Measurements from ENCODE around the gene CEPT1. TPM values are rescaled to one million over a fixed set of nuclear protein-coding genes. Genes with fewer than 3 reads are reported as not detected.

CEPT1 gene
- total and polyA plus RNA-seq, 2 of the 13 experiments (the other 11 are each of a cell fraction or from before 2014, with no cell fraction given) = 35.7 to 48.2 TPM

DNA sequence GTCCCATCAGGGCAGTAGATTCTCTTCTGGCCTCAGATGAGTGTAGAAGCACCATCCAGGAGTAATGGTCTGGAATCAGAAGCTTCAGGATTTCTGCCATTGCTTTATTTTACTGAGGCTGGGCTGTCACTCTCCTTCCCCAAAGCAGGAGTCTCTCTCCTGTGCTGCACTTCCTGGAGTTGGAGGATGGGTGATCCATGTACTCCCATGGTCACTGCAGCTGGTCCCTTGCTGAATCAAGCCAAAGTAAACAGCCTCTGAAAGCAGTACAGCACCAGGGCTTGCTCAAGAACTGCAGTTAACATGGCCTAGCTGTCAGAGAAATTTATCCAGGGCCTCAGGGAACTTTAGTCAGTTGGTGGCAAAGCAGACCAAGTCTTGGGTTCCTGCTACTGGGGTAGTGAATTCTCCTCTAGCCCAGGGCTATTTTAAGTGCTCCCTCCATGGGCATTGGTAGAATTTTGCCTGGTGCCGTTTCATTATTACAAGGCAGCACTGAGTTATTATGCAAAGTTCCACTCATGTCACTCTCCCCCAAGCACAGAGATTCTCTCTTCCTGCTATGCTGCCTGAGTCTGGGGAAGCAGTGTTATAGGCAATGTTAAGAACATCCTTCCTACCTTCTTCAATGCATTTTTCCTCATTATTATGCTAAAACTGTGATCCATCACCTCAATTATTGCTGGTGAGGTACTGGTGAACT lies 29.7 kb upstream of the CEPT1 start (continued):
- TF ChIP-seq FOXA1 (IDR thresholded peaks at IDR 0.05) (no peak), FOXA1 (CRISPR knock-in tag; IDR thresholded peaks at IDR 0.05) (peak; percentile 96), ZNF782 (CRISPR knock-in tag; IDR thresholded peaks at IDR 0.05; ENCODE audit: borderline replicate concordance) (peak; percentile 99), ZUFSP (CRISPR knock-in tag; IDR thresholded peaks at IDR 0.05; ENCODE audit: borderline replicate concordance) (no peak), NR2F6 (IDR thresholded peaks at IDR 0.05) (no peak), NR2F6 (CRISPR knock-in tag; IDR thresholded peaks at IDR 0.05) (peak; percentile 45; the same call in 1 of the 2 replicates), DRAP1 (CRISPR knock-in tag; IDR thresholded peaks at IDR 0.05) (no peak), ZNF549 (CRISPR knock-in tag; IDR thresholded peaks at IDR 0.05) (no peak), JUNB (CRISPR knock-in tag; IDR thresholded peaks at IDR 0.05; ENCODE audit: borderline replicate concordance) (no peak), TSC22D2 (CRISPR knock-in tag; IDR thresholded peaks at IDR 0.05; ENCODE audit: borderline replicate concordance) (no peak), ZNF800 (CRISPR knock-in tag; IDR thresholded peaks at IDR 0.05) (no peak), POLR2A (IDR thresholded peaks at IDR 0.05; ENCODE audit: insufficient read depth in 1 of 2, low read depth in 2 of 2, low read length in 2 of 2) (no peak), SRF (IDR thresholded peaks at IDR 0.05; ENCODE audit: low read depth, low read length) (no peak), PRDM15 (CRISPR knock-in tag; IDR thresholded peaks at IDR 0.05) (no peak), JDP2 (CRISPR knock-in tag; IDR thresholded peaks at IDR 0.05; ENCODE audit: borderline replicate concordance) (no peak), ZNF83 (CRISPR knock-in tag; IDR thresholded peaks at IDR 0.05; ENCODE audit: borderline replicate concordance) (no peak), HDAC2 (CRISPR knock-in tag; IDR thresholded peaks at IDR 0.05) (peak; percentile 69), ZXDC (CRISPR knock-in tag; IDR thresholded peaks at IDR 0.05) (no peak), ZNF672 (CRISPR knock-in tag; IDR thresholded peaks at IDR 0.05) (no peak), SALL2 (CRISPR knock-in tag; IDR thresholded peaks at IDR 0.05) (no peak), ZMYM2 (CRISPR knock-in tag; IDR thresholded peaks at IDR 0.05) (no peak)

All from HepG2 (cell line).